Measurements from ENCODE around the gene RNF2.

The RNF2 gene

DNA sequence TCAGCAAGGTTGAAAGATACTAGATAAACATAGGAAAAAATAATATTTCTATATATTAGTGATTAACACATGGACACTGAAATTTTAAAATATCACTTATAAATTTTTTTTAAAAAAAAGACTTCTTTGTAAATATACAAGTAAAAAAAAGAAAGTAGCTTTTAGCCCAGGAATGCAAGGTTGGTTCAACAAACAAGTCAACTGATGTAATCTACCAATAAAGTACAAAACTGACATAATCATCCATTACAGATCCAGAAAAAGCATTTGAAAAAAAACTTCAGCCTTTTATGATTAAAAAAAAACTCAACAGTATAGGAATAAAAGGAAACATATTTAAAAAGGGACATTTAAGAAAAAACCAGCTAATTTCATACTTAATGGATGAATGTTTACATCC lies 63.0 kb downstream of the RNF2 start:
- no peak for DNase-seq (ENCODE audit: low read depth)
- no peak for TF ChIP-seq CTCF (IDR thresholded peaks at IDR 0.05; ENCODE audit: control insufficient read depth, extremely low read depth, insufficient read depth)
- H3K4me3 ChIP-seq (ENCODE audit: low read depth, low read length) = no peak overlapping the region

GRCh38 chr1:185110145-185110544 lies 64.8 kb downstream of the RNF2 start:
- no peak for DNase-seq (ENCODE audit: low read depth)
- no peak for TF ChIP-seq CTCF (IDR thresholded peaks at IDR 0.05; ENCODE audit: control insufficient read depth, extremely low read depth, insufficient read depth)

DNA sequence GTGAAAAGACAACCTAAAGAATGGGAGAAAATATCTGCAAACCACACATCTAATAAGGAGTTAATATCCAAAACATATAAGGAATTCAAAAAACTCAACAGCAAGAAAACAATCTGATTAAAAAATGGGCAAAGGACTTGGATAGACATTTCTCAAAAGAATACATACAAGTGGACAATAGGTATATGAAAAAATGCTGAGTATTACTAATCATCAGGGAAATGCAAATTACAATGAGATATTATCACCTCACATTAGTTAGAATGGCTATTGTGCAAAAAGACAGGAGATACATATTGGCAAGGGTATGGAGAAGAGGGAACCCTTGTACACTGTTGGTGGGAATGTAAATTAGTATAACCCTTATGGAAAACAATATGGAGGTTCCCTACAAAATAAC lies 66.5 kb downstream of the RNF2 start:
- no peak for TF ChIP-seq CTCF (IDR thresholded peaks at IDR 0.05; ENCODE audit: control insufficient read depth, extremely low read depth, insufficient read depth)
- H3K4me3 ChIP-seq (ENCODE audit: low read depth, low read length) = no peak overlapping the region
- DNase-seq (ENCODE audit: low read depth) = no peak

More at GRCh38 chr1:185110145-185110544, 64.8 kb downstream of the RNF2 start:
- no peak overlapping the region for H3K4me3 ChIP-seq (ENCODE audit: low read depth, low read length)

- no peak for DNase-seq (ENCODE audit: low read depth)
- TF ChIP-seq CTCF (IDR thresholded peaks at IDR 0.05; ENCODE audit: control insufficient read depth, extremely low read depth, insufficient read depth) = no peak
- H3K4me3 ChIP-seq (ENCODE audit: low read depth, low read length) = no peak overlapping the region
Observed at GRCh38 chr1:185112356-185112755, 67.0 kb downstream of the RNF2 start.

DNA sequence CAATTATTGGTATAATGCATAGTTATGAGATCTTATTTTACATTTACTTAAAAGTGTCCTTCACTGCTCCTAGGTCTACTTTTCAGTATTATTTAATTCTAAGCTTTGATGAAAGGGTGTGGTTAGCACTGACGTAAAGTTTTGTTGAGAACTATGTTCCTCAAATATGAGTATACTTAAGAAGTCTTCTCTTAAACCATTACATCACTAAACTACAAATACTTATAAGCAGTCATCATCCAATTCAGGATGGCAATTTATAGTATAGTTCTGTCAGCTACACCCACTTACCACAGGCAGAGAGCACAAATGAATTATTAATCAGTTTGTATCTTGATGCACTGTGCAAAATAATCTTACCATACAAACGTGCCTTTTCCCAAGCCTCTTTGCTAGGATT lies 84.3 kb downstream of the RNF2 start:
- DNase-seq (ENCODE audit: low read depth) = no peak
- TF ChIP-seq CTCF (IDR thresholded peaks at IDR 0.05; ENCODE audit: control insufficient read depth, extremely low read depth, insufficient read depth) = no peak

GRCh38 chr1:185132534-185132933 lies 87.2 kb downstream of the RNF2 start:
- no peak overlapping the region for H3K4me3 ChIP-seq (ENCODE audit: low read depth, low read length)
- no peak for TF ChIP-seq CTCF (IDR thresholded peaks at IDR 0.05; ENCODE audit: control insufficient read depth, extremely low read depth, insufficient read depth)
- no peak for DNase-seq (ENCODE audit: low read depth)

More for the DNA sequence above, 84.3 kb downstream of the RNF2 start:
- no peak overlapping the region for H3K4me3 ChIP-seq (ENCODE audit: low read depth, low read length)

DNA sequence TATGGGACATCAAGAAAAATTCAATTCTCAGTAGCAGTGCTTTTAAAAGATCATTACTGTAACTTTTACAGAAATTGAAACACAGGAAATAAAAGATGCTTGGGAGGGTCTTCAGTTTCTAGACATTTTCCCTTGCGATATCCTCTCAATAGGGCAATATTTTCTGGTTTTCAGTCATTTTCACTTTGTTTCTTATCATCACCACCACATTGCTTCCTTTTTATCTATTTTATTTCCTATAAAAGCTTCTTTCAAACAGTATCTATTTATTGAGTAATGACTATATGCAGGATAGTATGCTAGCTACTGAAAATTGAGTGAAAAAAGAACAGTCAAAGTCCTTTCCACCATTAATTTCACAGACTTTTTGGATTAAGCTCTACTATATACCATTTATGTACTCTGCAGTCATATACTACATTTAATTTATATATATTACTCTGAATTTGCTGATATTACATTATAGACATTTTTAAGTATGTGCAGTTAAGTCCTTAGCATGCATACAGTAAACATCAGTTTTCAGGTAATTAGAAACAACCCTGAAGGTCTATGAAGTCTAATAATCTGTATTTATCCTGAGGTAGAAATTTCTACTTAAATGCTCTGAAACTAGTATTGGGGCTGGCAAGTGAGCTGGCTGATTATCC lies 92.7 kb downstream of the RNF2 start:
- no peak for DNase-seq (ENCODE audit: low read depth)
- H3K4me3 ChIP-seq (ENCODE audit: low read depth, low read length) = no peak overlapping the region
- no peak for TF ChIP-seq CTCF (IDR thresholded peaks at IDR 0.05; ENCODE audit: control insufficient read depth, extremely low read depth, insufficient read depth)
